Measurements from ENCODE around the gene INPP5A.

DNA sequence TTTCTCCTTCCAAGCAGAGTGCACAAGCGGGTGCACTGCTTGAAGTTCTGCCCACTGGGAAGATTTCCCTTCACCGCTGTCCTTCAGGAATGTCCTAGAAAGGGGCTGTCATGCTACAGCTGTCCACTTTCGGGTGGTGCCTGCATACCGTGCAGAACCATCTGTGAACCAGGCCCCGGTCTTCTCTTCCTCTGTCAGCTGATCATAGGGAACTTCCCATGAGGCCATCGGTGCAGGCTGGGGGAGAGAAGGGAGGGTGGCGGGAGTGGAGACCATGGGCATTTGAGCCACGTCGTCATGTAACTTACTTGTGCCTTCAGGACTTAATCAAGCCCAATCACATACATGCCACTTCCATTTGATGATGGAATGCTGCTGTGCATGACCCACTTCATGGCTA is 136.7 kb downstream of the INPP5A start:
- TF ChIP-seq POLR2A (IDR thresholded peaks at IDR 0.05): no peak
- no peak for TF ChIP-seq EP300 (IDR thresholded peaks at IDR 0.05; ENCODE audit: low read depth)
- TF ChIP-seq, protein P1, sequence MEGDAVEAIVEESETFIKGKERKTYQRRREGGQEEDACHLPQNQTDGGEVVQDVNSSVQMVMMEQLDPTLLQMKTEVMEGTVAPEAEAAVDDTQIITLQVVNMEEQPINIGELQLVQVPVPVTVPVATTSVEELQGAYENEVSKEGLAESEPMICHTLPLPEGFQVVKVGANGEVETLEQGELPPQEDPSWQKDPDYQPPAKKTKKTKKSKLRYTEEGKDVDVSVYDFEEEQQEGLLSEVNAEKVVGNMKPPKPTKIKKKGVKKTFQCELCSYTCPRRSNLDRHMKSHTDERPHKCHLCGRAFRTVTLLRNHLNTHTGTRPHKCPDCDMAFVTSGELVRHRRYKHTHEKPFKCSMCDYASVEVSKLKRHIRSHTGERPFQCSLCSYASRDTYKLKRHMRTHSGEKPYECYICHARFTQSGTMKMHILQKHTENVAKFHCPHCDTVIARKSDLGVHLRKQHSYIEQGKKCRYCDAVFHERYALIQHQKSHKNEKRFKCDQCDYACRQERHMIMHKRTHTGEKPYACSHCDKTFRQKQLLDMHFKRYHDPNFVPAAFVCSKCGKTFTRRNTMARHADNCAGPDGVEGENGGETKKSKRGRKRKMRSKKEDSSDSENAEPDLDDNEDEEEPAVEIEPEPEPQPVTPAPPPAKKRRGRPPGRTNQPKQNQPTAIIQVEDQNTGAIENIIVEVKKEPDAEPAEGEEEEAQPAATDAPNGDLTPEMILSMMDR (IDR thresholded peaks at IDR 0.05): no peak
- no peak for TF ChIP-seq POLR2AphosphoS5 (IDR thresholded peaks at IDR 0.05)

Measured in transverse colon (tissue), 4 donors.